AG08396 (cell line): ENCODE measurements around the gene PROB1.
A peak's percentile ranks its signal among the peaks of the same experiment; 100 is the strongest.
"Not testable (repeated sequence)": the region's sequence is repeated elsewhere in the genome, so short reads cannot be mapped to it uniquely, and the experiment has no call there.

ENCODE experiments used
- DNase-seq: peaks from one replicate; pipeline ENCODE4 v3.0.0; 2012; ENCODE audit warnings: low spot score, mixed read lengths

Gene PROB1

DNA sequence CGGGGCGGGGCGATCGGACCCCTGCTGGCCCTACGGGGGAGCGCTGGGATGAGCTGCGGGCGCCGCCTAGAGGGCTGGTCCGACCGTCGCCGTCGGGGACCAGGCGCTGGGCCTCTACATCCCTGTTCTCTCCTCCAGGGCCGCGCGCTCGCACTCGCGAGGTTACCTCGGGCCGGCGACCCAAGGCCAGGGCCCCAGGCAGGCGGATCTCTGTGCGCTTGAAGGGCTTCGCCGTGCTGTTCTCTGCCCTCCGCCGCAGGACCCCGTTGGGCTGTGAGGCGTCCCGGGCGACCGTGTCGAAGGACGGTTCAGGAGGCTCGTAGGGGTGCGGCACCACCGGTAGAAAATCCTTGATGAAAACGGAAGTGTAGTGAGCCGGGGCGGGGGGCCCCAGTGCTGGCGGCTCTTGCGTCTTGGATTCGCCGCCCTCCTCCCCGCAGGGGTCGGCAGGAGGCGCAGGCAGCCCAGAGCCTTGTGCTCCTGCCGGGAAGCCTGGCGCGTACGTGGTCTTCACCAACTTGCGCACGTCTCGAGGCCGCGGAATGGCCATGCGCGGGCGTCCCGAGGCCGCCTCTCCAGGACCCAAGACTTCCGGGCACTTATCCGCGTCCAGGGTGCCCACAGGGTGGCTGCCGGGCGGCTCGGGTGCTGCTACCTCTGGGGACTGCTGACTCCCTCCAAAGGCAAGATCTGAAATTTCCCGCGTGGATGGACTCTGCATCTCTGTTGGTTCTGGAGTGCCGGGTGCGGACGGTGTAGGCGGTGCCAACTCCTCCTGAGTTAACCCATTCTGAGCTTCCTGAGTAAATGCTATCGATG, 2.0 kb downstream of the PROB1 start:
- DNase-seq: no peak

GRCh38 chr5:139392324-139392677, 2.6 kb downstream of the PROB1 start:
- peak; percentile 5 for DNase-seq

DNA sequence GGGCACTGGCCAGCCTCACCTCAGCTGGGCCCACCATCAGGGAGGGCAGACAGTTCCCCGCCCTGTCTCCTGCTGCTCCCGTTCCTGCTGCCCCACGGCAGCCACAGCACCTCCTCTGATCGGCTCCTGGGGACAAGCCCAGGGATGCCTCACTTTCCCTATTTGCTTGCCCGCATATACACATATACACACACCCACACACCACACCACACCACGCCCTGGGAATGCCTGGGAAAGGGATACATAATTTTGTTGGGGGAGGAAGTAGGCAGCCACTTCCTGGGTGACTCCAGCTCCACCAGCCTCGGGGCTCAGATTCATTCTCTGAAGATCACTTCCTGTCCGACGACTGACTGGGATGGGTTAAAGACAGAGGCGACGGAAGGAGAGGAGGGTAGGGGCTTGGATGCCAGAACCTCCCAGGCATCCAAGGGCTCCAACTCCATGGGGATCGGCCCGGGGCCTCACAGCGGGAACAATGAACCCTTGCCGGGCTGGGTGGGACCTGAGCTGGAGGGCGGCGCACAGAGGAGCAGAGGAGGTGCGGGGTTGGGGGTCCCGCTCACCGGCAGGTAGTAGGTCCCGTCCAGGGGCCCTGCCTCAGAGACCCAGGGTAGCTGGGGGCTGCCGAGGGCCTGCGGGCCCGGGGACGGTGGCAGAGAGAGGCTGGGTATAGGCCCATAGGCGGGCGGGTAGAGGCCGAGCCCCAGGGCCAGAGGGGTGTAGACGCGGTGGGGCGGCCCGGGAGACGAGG, 3.2 kb downstream of the PROB1 start:
- peak; percentile 14 for DNase-seq

DNA sequence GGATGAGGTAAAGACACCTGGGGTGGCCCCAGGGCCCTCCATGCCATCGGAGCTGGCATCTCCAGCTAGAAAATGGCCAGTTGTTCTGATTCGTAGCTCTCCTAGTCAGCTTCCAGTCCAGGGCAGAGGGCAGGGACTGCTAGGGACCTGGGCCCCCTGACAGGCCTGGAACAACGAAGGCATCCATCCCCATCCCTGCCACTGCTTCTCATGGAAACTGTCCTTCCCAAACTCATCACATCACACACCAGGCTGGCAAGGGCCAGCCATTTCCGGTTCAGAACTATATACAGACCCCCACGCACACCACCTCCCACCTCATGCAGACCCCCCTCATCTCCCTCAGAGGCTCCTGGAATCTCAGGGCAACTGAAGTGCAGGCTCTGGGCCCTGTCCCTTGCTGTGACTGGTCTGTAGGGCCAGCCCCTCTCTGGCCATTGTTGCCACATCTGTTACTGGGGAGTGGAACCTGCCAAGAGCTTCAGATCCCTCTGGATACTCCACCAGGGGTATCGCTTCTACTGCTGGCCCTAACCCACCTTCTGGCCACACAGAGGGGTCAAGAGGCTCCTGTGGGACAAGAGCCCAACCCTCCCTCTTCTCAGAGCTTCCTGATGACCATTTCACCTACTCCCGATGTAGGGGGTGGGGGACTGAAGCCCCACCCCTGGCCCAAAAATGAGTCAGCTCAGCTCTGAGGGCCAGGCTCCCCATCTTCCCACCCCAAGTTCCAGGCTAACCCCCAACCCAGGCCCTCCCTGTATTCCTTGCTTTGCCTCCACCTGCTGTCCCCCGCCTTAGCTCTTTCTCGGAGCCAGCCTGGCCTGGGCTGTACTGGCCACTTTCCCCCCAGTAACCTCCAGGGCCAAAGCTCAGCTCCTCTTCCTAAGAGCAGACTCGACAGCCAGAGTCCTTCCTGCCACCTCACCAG, 4.0 kb downstream of the PROB1 start:
- peak; percentile 23 for DNase-seq

DNA sequence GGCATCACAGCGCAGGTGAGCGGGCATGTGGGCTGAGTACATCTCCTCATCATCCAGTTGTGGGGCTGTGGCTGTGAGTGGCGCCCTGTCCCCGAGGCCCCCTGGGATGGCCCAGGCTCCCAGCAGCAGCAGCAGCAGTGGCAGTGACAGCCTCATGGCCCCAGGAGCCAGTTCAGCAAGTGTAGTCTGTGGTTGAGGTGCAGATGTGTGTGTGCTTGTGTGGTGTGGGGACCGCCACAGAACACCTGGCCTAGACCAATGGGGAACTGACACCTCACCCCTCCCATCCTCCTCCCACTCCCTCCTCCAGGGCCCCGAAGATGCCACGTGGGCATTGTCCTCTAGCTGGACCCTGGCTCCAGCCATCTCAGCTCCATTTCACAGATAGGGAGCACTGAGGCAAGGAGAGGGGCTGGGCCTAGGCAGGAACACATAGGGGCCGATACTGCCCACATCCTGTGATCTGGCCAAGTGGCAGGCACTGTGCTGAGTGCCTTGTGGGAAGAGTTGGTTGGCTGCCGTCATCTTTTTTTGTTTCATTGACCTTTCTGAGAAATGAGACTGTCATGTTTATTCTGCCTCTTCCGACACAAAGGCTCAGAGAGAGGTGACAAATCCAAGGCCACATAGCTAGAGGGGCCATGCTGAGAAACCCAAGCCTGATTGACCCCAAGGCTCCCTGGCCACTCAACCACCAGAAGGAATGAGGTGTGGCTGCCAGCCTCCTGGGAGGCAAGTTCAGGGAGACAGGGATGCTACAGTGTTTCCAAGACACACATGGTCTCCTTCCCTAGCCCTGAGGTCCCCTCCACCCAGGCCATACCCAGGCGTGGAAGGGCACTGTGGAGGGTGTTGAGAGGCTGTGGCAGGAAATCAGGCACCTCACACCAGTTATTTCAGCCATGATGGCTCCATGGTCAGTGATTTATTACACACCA, 4.9 kb downstream of the PROB1 start, which contains the start of gene MZB1:
TSS of gene MZB1 (minus strand) at position 213 of the 938 bp plus-strand sequence. CDS start at position 156, 57 bp downstream.
- DNase-seq: peak; percentile 17

GRCh38 chr5:139388198-139388821, 6.6 kb downstream of the PROB1 start:
- peak; percentile 66 for DNase-seq

DNA sequence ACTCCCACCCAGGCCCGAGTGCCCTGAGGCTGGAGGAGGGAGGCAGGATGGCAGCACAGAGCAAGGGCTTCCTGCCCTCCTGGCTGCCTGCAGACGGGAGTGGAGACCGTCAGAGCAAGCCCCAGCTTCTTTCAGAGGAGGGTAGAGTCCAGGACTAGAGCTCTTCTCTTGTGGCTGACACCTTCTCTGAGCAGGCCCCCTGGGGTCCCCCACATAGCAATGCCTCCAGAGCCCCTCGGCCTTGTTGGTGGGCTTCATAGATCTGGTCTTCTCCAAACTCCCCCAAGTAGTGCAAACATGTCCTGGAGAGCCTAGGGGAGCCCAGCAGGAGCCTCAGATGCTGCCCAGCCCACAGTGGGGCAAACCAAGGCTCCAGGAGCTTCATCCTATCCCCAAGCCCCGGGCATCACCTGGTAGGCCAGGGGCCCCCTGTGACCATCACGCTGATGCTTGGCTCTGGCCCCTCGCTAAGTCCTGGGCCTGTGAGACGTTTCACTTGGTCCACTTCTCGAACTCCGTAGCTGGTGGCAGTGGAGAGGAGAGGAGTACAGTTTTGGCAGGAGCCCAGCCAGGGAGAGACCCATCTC, 7.2 kb downstream of the PROB1 start:
- DNase-seq: no peak

GRCh38 chr5:139386956-139387355, 7.9 kb downstream of the PROB1 start:
- not testable (repeated sequence) for DNase-seq

DNA sequence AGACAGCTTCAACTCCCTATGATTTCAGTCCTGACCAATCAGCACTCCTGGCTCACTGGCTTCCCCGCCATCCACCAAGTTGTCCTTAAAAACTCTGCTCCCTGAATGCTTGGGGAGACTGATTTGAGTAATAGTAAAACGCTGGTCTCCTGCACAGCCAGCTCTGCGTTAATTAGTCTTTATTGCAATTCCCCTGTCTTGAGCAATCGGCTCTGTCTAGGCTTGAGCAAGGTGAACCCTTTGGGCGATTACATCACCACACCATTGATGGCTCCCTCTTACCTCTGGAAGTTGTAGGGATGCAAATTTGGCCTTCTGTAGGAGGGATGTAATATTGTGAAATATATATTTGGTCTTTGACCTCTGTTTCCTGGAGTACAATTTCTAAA, 8.9 kb downstream of the PROB1 start:
- no peak for DNase-seq

DNA sequence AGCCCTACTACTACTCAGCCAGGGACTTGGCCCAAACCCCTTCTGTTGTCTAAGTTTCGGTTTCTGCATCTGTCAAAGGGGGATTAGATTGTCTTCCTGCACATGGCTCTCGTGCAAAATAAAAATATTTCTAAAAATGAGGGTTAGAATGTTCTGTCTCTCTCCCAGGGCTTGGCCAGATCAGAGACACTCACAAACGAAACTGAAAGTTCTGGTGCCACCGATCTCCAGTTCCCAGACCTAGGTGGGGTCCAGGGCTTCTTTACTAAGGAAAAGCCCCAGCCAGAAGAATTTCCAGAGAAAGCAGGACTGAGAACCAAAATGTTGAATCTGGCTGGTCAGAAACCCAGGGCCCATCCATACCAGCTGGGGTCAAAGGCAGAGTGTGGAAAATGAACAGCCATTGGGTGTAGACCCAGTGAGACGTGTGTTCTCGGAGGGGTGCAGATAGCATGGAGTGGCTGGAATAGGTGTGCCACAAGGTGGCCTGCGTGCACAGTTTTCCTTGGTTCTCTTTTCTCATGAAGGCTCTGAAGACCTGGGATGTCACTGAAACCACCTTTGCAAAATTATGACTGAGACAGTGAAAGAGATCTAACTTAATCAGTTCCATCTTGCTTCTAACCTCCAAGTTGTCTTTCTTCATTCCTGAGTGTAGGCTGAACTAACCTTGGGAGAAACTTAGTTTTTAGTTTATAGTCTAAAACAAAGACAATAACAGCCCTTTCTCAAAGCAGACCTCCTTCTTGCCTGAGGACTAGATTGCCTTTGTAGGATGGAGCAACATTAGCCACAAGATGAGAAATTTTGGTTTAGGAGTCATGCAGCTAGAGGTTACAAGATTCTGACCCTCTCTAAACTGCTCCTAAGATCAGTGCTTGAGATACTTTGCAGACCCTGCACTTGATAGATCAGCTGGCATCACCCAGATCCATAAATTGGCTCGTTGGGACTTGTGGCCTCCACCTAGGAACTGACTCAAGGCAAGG, 9.5 kb downstream of the PROB1 start:
- DNase-seq: peak; percentile 65

GRCh38 chr5:139384591-139385051, 10.3 kb downstream of the PROB1 start:
- no peak for DNase-seq

DNA sequence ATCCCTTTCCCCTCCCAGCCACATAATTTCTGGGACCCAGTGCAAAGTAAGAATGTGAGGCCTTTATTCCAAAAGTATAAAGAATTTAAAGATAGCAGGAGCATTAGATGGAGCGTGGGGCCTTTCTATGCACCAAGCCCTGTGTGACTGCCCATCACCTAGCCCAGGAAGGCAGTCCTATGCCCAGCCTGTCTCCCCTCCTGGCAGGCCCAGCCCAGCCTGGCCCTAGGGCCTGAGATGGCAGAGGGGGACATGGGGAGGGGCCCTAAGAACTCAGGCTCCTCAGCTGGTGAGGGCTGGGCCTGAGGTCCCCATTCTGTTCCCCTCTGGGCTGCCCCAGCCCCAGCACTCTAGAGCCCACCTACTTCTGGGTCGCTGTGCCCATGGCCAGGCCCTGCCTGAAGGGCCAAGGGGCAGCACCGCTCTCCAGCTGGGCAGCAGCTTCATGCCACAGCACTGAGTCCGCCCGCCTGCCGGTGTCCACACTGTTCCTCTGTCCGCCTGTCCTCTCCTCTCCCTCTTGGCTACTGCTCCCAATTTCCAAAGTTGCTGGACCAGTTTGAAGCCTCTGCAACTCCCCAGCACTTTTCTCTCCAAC, 10.8 kb downstream of the PROB1 start:
- no peak for DNase-seq

- peak; percentile 42 for DNase-seq
Measured at GRCh38 chr5:139383275-139383992, 11.5 kb downstream of the PROB1 start, which contains the start of gene SLC23A1. Gene SLC23A1 (minus strand): TSS chr5:139383297. CDS start chr5:139383253, 44 bp downstream.

GRCh38 chr5:139382807-139383206, 12.1 kb downstream of the PROB1 start:
- no peak for DNase-seq

- no peak for DNase-seq
Measured at GRCh38 chr5:139381837-139382761, 12.8 kb downstream of the PROB1 start.
